SU-DHL-6 (cell line): ENCODE results near the gene RPL11.

Source experiments
- H2AFZ ChIP-seq: fragments of 200-600 bp; sonication (generic); 2 replicates; pipeline ENCODE4 v1.6.1; 2014; ENCODE audit warnings: low read depth, mild to moderate bottlenecking, moderate library complexity, mixed read lengths, antibody characterized with exemption, low read length; ENCODE audit not compliant: severe bottlenecking
- H3F3A ChIP-seq: fragments of 200-600 bp; shearing (Covaris generic); 2 replicates; pipeline ENCODE4 v1.6.0; 2016; ENCODE audit warnings: antibody characterized with exemption, mild to moderate bottlenecking; ENCODE audit not compliant: insufficient read depth
- H3K27ac ChIP-seq: fragments of 200-600 bp; sonication (generic); 2 replicates; pipeline ENCODE4 v1.5.1; 2016; ENCODE audit warnings: low read depth, mild to moderate bottlenecking, low read length, moderate library complexity, mixed read lengths
- H3K27me3 ChIP-seq: fragments of 200-600 bp; sonication (generic), shearing (Covaris generic); 2 replicates; pipeline ENCODE4 v1.6.0; 2014; ENCODE audit warnings: mild to moderate bottlenecking, low read length
- H3K36me3 ChIP-seq: fragments of 200-600 bp; sonication (generic); 2 replicates; pipeline ENCODE4 v1.6.1; 2014; ENCODE audit warnings: mild to moderate bottlenecking, low read length, mixed read lengths
- H3K4me2 ChIP-seq: fragments of 300-600, 200-600 bp; shearing (Covaris generic), sonication (generic); 2 replicates; pipeline ENCODE4 v1.6.0; 2014; ENCODE audit warnings: low read length, low read depth, mild to moderate bottlenecking; ENCODE audit not compliant: poor library complexity, severe bottlenecking
- H3K4me3 ChIP-seq: fragments of 200-600 bp; sonication (generic); 2 replicates; pipeline ENCODE4 v1.5.1; 2014; ENCODE audit warnings: antibody characterized with exemption, low read length, mild to moderate bottlenecking, mixed read lengths; ENCODE audit not compliant: insufficient read depth, poor library complexity, severe bottlenecking
- H3K79me2 ChIP-seq: fragments of 200-600 bp; sonication (generic); 2 replicates; pipeline ENCODE4 v1.6.1; 2014; ENCODE audit warnings: mild to moderate bottlenecking, low read length, moderate library complexity; ENCODE audit not compliant: insufficient read depth
- H3K9ac ChIP-seq: fragments of 200-600 bp; sonication (generic); 2 replicates; pipeline ENCODE4 v1.7.0; 2014; ENCODE audit warnings: mild to moderate bottlenecking, low read length
- H3K9me2 ChIP-seq: fragments of 200-600 bp; sonication (generic); replicated peaks from 2 replicates; pipeline ENCODE4 v1.6.1; 2014; ENCODE audit warnings: low read length; ENCODE audit not compliant: insufficient read depth
- H3K9me3 ChIP-seq: fragments of 200-600 bp; sonication (generic); 2 replicates; pipeline ENCODE4 v1.6.1; 2014; ENCODE audit warnings: low read length, mixed read lengths; ENCODE audit not compliant: insufficient read depth
- H4K20me1 ChIP-seq: fragments of 200-600 bp; sonication (generic); 2 replicates; pipeline ENCODE4 v1.6.1; 2014; ENCODE audit warnings: low read depth, mild to moderate bottlenecking, antibody characterized with exemption, low read length, moderate library complexity, mixed read lengths
- CTCF ChIP-seq: fragments of 200-600 bp; sonication (generic); IDR thresholded peaks from one replicate; pipeline ENCODE4 v1.5.1; 2017; ENCODE audit warnings: antibody characterized with exemption, mild to moderate bottlenecking, low read length, moderate library complexity; ENCODE audit not compliant: insufficient read depth, poor library complexity, severe bottlenecking
- EZH2phosphoT487 ChIP-seq: fragments of 200-600 bp; sonication (generic), shearing (Covaris generic); conservative IDR thresholded peaks from 2 replicates; pipeline ENCODE4 v1.6.1; 2018; ENCODE audit warnings: mild to moderate bottlenecking, antibody characterized with exemption, low read length, moderate library complexity, mixed read lengths

RPL11 gene

GRCh38 chr1:23743287-23744152 lies 51.9 kb downstream of the RPL11 start, which contains the start of gene ELOA:
TSS of gene ELOA (plus strand) at chr1:23743471. CDS start at chr1:23743504, 33 bp downstream.
- no peaks in the 10 kb centered on the region for H4K20me1 ChIP-seq
- TF ChIP-seq CTCF = no peak
- TF ChIP-seq EZH2phosphoT487 = no peak
- H3K79me2 ChIP-seq = peaks cover 47% of the 10 kb centered on the region
- peak within 1 kb of the TSS; percentile 91 for H2AFZ ChIP-seq
- H3K9me2 ChIP-seq = no peaks in the 10 kb centered on the region
- peak within 1 kb of the TSS; percentile 88 for H3K9ac ChIP-seq
- peak within 1 kb of the TSS; percentile 48 for H3K27ac ChIP-seq
- no peaks in the 10 kb centered on the region for H3K36me3 ChIP-seq
- H3K4me2 ChIP-seq = peak within 1 kb of the TSS; percentile 74
- H3K4me3 ChIP-seq = peak within 1 kb of the TSS; percentile 81
- H3K27me3 ChIP-seq = no peaks in the 10 kb centered on the region
- H3K9me3 ChIP-seq = no peaks in the 10 kb centered on the region
- peaks cover 21% of the 10 kb centered on the region for H3F3A ChIP-seq

DNA sequence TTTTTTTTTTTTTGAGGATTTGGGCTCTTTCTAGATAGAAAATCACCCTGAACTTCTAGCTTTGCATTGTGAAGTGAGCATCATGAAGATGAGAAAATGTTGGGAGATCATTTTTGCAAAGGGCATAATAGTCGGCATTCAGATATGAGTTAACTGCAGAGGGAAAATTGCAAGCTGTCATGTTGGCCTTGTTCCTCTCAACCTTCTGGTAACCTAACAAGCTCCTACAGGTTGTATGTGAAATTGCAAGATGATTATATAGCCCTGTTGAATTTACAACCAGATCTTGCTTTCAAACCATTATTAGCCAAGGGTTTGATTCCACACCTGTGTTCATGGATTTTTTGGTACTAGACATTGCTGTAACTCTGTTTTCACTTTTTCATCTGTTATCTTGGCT lies 53.9 kb downstream of the RPL11 start:
- Histone ChIP-seq H3K4me3 (peak overlapping the region; percentile 81), H2AFZ (no peak overlapping the region), H3K9me3 (no peaks in the 10 kb centered on the region), H3K27me3 (no peaks in the 10 kb centered on the region), H4K20me1 (no peaks in the 10 kb centered on the region), H3K79me2 (peaks cover 48% of the 10 kb centered on the region), H3K36me3 (no peaks in the 10 kb centered on the region), H3K27ac (peak overlapping the region; percentile 48; the same call in 1 of the 2 replicates), H3K4me2 (peak overlapping the region; percentile 74), H3F3A (peaks cover 21% of the 10 kb centered on the region), H3K9me2 (no peaks in the 10 kb centered on the region), H3K9ac (peak overlapping the region; percentile 88; the same call in 1 of the 2 replicates)
- TF ChIP-seq EZH2phosphoT487 (no peak), CTCF (peak; percentile 25)
